Thymus (tissue), 11 donors: ENCODE measurements around the gene ENOSF1. TPM values are rescaled to one million over a fixed set of nuclear protein-coding genes. Genes with fewer than 3 reads are reported as not detected.

Experiments
- DNase-seq, 9 donors: peaks; one replicate each; pipeline ENCODE4 v3.0.0-alpha.2; 2013; ENCODE audit warnings: low spot score in 9 of 9, low read depth in 6 of 9, missing footprints in 1 of 9
- H3K27ac ChIP-seq, 2 donors: one replicate each; pipeline ENCODE4 v1.5.1; 2013; ENCODE audit warnings: control low read depth in 1 of 2, low read depth in 1 of 2, low read length in 1 of 2, mild to moderate bottlenecking in 1 of 2, moderate library complexity in 1 of 2
- H3K27me3 ChIP-seq, 2 donors: one replicate each; pipeline ENCODE4 v1.5.1; 2013; ENCODE audit warnings: low read length in 1 of 2; ENCODE audit not compliant: control insufficient read depth in 2 of 2, insufficient read depth in 1 of 2
- H3K36me3 ChIP-seq, 2 donors: one replicate each; pipeline ENCODE4 v1.5.1; 2013; ENCODE audit warnings: low read length in 1 of 2, mild to moderate bottlenecking in 1 of 2, moderate library complexity in 1 of 2; ENCODE audit not compliant: control insufficient read depth in 2 of 2, insufficient read depth in 2 of 2
- H3K4me1 ChIP-seq, 2 donors: one replicate each; pipeline ENCODE4 v1.5.1; 2013; ENCODE audit warnings: low read length in 2 of 2; ENCODE audit not compliant: control insufficient read depth in 2 of 2, insufficient read depth in 2 of 2
- H3K4me3 ChIP-seq, 2 donors: one replicate each; pipeline ENCODE4 v1.5.1; 2013; ENCODE audit warnings: low read length in 2 of 2, control low read depth in 1 of 2, mild to moderate bottlenecking in 1 of 2
- H3K9me3 ChIP-seq, 2 donors: one replicate each; pipeline ENCODE4 v1.5.1; 2013; ENCODE audit warnings: low read length in 1 of 2, mild to moderate bottlenecking in 1 of 2; ENCODE audit not compliant: control insufficient read depth in 2 of 2, insufficient read depth in 1 of 2
- WGBS: extraction: QIAGEN DNeasy Blood & Tissue Kit; methylation state at CpG from one replicate; pipeline ENCODE4 v1.1.7; 2013; 5-methylcytosine and 5-hydroxymethylcytosine counted together
- polyA plus RNA-seq: library from polyadenylated mRNA; stranded (reverse); fragments of 200-250 nt; gene quantifications from one replicate; pipeline ENCODE4 v1.2.3, GENCODE V29; 2013
- total RNA-seq: library from RNA; stranded (reverse); fragments of 120-200 nt; gene quantifications from one replicate; pipeline ENCODE4 v1.2.4, GENCODE V29; 2013
- donor health status: healthy.

ENOSF1 gene
- total and polyA plus RNA-seq, 2 donors = 31.0 to 83.1 TPM

- Histone ChIP-seq H3K4me3 (no peak overlapping the region), H3K36me3 (no peaks in the 10 kb centered on the region), H3K27me3 (peaks cover 0 to 2% of the 10 kb centered on the region in 2 donors), H3K9me3 (no peaks in the 10 kb centered on the region), H3K4me1 (no peaks in the 10 kb centered on the region), H3K27ac (no peak overlapping the region)
- 93% methylated on average over 2 of the region's 2 CpGs for WGBS
- no peak for DNase-seq
These were observed 85.2 kb downstream of the ENOSF1 start for GRCh38 chr18:627231-627630.

GRCh38 chr18:623761-624620, 88.4 kb downstream of the ENOSF1 start:
- WGBS = 73% methylated on average over 11 of the region's 11 CpGs
- DNase-seq = peak; percentile 27 to 76 (median 44)

GRCh38 chr18:622289-622688, 90.1 kb downstream of the ENOSF1 start:
- H3K4me1 ChIP-seq = no peaks in the 10 kb centered on the region
- H3K36me3 ChIP-seq = no peaks in the 10 kb centered on the region
- H3K27ac ChIP-seq = no peak overlapping the region
- DNase-seq = no peak
- no peaks in the 10 kb centered on the region for H3K9me3 ChIP-seq
- H3K4me3 ChIP-seq = no peak overlapping the region
- peaks cover 0 to 2% of the 10 kb centered on the region in 2 donors for H3K27me3 ChIP-seq
- WGBS = 95% methylated on average over 6 of the region's 6 CpGs

More at GRCh38 chr18:623761-624620, 88.4 kb downstream of the ENOSF1 start:
- H3K9me3 ChIP-seq = no peaks in the 10 kb centered on the region
- H3K27ac ChIP-seq = no peak overlapping the region
- no peaks in the 10 kb centered on the region for H3K36me3 ChIP-seq
- peaks cover 0 to 2% of the 10 kb centered on the region in 2 donors for H3K27me3 ChIP-seq
- no peak overlapping the region for H3K4me3 ChIP-seq
- no peaks in the 10 kb centered on the region for H3K4me1 ChIP-seq

GRCh38 chr18:621291-622043, 91.0 kb downstream of the ENOSF1 start:
- Histone ChIP-seq H3K4me3 (no peak overlapping the region), H3K27ac (no peak overlapping the region), H3K27me3 (peaks cover 0 to 2% of the 10 kb centered on the region in 2 donors), H3K4me1 (no peaks in the 10 kb centered on the region), H3K9me3 (no peaks in the 10 kb centered on the region), H3K36me3 (no peaks in the 10 kb centered on the region)
- WGBS = 82% methylated on average over 7 of the region's 7 CpGs
- DNase-seq = no peak

Other genes starting within 250 kb of the ENOSF1 start
- gene COLEC12, start 211.9 kb downstream of the ENOSF1 start, total RNA-seq = 5.6 TPM
- 6.5 TPM for gene COLEC12, start 211.9 kb downstream of the ENOSF1 start, polyA plus RNA-seq
- gene CETN1, start 132.2 kb downstream of the ENOSF1 start, total RNA-seq = not detected
- gene CETN1, start 132.2 kb downstream of the ENOSF1 start, polyA plus RNA-seq = not detected
- 1.3 TPM for gene CLUL1, start 115.6 kb downstream of the ENOSF1 start, total RNA-seq
- 1.3 TPM for gene CLUL1, start 115.6 kb downstream of the ENOSF1 start, polyA plus RNA-seq
- 55.7 TPM for gene TYMS, start 55.0 kb downstream of the ENOSF1 start, total RNA-seq
- gene TYMS, start 55.0 kb downstream of the ENOSF1 start, polyA plus RNA-seq = 17.8 TPM
- 19.0 TPM for gene YES1, start 99.6 kb upstream of the ENOSF1 start, total RNA-seq
- 18.8 TPM for gene YES1, start 99.6 kb upstream of the ENOSF1 start, polyA plus RNA-seq
- 0.19 TPM for gene ADCYAP1, start 192.2 kb upstream of the ENOSF1 start, total RNA-seq
- 0.68 TPM for gene ADCYAP1, start 192.2 kb upstream of the ENOSF1 start, polyA plus RNA-seq